Astrocyte (in vitro differentiated cells and primary cell): ENCODE results near the gene MRTFB.

ENCODE experiments used
- CTCF ChIP-seq: IDR thresholded peaks from 2 replicates; pipeline ENCODE4 v1.5.1; 2011; ENCODE audit warnings: low read depth, mild to moderate bottlenecking, inconsistent platforms, low read length, moderate library complexity; ENCODE audit not compliant: insufficient read depth
- EZH2 ChIP-seq: IDR thresholded peaks from 2 replicates; pipeline ENCODE4 v1.6.1; 2012; ENCODE audit warnings: mild to moderate bottlenecking, low read length, inconsistent platforms; ENCODE audit not compliant: insufficient read depth

- TF ChIP-seq CTCF (no peak), EZH2 (no peak)
Observed at GRCh38 chr16:14315683-14316320, 244.7 kb downstream of the MRTFB start.
